ENCODE results near the gene RABL6.
"Not testable (repeated sequence)": the region's sequence is repeated elsewhere in the genome, so short reads cannot be mapped to it uniquely, and the experiment has no call there.

Gene RABL6

DNA sequence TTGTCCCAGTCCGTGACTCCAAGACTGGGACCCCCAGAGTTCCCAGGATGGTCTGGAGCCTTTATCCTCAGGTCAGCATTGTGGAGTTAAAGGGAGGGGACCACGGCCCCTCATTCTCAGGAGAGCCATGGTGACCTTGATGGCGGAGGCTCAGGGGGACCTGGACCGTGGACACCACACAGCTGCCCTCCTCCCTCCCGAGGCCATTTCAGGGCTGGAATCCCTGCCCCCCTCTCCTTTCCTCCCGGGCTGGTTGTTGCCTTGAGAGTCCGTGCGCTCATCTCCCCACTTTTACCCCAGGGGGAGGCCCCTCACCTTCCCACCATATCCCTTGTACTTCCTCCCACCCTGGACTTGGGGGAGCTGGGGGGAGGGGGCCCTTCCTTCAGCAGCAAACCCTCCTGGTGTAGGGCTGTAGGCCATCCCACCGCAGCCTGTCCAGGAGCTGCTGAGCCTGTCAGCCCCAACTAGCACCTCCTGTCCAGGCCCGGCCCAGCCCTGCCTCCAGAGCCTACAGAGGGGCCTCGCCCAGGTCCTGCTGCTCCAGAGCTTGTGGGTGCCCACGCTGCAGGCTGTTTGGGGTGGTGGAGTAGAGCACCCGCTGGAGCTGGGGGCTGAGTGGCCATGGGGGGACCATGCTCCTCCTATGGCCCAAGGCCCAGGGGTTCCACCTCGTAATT is 20.2 kb downstream of the RABL6 start:
- Histone ChIP-seq H3K27me3 (ENCODE audit: control insufficient read depth, insufficient read depth, low read length) (no peaks in the 10 kb centered on the region), H3K4me1 (ENCODE audit: control insufficient read depth, insufficient read depth, low read length) (no peaks in the 10 kb centered on the region), H3K4me3 (ENCODE audit: low read depth, low read length) (no peak overlapping the region), H3K36me3 (ENCODE audit: control insufficient read depth, insufficient read depth, low read length) (peaks cover 65% of the 10 kb centered on the region), H3K9ac (ENCODE audit: low read depth, low read length) (no peak overlapping the region), H3K9me3 (ENCODE audit: control insufficient read depth, insufficient read depth, low read length) (no peaks in the 10 kb centered on the region)

DNA sequence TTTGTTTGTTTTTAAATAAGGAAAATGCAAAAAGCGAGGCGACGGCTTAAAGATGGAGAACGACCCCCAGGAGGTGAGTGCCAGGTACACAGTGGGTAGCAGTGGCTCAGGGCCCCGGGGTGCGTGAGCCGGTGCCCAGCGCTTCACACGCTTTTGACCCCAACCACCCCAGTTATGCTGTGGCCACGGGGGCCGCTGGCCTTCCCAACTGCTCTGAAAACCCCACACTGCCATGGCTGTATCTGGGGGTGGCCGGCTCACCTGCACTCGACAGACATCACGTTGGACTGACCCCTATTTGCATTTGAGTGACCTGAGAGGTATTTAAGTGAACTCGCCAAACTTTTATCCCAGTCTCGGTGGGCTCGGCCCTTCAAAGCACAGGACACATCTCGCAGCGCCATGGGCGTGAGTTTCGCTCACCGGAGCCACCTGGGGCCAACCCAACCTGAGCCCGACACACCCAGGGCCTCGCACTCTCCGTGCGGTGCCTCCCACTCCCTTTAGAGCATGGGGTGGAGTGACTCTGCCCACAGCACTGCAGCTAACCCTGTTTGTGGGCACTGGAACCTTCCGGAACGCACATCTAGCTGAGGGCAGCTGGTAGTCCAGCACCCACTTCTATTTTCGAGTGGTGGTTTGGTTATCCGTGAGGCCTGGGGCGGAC is 20.9 kb downstream of the RABL6 start:
- Histone ChIP-seq H3K27me3 (ENCODE audit: control insufficient read depth, insufficient read depth, low read length) (no peaks in the 10 kb centered on the region), H3K4me1 (ENCODE audit: control insufficient read depth, insufficient read depth, low read length) (no peaks in the 10 kb centered on the region), H3K9me3 (ENCODE audit: control insufficient read depth, insufficient read depth, low read length) (no peaks in the 10 kb centered on the region), H3K4me3 (ENCODE audit: low read depth, low read length) (no peak overlapping the region), H3K36me3 (ENCODE audit: control insufficient read depth, insufficient read depth, low read length) (peaks cover 61% of the 10 kb centered on the region), H3K9ac (ENCODE audit: low read depth, low read length) (no peak overlapping the region)

DNA sequence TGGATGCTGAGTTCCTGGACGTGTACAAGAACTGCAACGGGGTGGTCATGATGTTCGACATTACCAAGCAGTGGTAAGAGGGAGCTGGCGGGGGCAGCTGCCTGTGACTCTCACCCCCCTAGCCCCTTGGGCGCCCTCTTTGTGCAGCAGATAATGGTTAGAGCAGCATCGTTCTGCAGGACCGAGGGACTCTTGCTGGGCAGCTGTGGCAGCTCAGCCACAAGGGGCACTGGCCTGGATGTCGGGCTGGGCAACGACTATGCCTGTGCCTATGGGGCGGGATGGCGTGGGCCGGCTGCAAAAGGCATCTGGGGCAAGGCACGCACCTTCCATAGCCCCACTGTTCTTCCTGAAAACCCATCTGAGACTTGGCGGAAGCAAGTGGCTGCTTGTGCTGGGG is 21.7 kb downstream of the RABL6 start:
- H3K9ac ChIP-seq (ENCODE audit: low read depth, low read length): no peak overlapping the region
- H3K4me1 ChIP-seq (ENCODE audit: control insufficient read depth, insufficient read depth, low read length): no peaks in the 10 kb centered on the region
- peaks cover 58% of the 10 kb centered on the region for H3K36me3 ChIP-seq (ENCODE audit: control insufficient read depth, insufficient read depth, low read length)
- no peak overlapping the region for H3K4me3 ChIP-seq (ENCODE audit: low read depth, low read length)
- no peaks in the 10 kb centered on the region for H3K9me3 ChIP-seq (ENCODE audit: control insufficient read depth, insufficient read depth, low read length)
- H3K27me3 ChIP-seq (ENCODE audit: control insufficient read depth, insufficient read depth, low read length): no peaks in the 10 kb centered on the region

DNA sequence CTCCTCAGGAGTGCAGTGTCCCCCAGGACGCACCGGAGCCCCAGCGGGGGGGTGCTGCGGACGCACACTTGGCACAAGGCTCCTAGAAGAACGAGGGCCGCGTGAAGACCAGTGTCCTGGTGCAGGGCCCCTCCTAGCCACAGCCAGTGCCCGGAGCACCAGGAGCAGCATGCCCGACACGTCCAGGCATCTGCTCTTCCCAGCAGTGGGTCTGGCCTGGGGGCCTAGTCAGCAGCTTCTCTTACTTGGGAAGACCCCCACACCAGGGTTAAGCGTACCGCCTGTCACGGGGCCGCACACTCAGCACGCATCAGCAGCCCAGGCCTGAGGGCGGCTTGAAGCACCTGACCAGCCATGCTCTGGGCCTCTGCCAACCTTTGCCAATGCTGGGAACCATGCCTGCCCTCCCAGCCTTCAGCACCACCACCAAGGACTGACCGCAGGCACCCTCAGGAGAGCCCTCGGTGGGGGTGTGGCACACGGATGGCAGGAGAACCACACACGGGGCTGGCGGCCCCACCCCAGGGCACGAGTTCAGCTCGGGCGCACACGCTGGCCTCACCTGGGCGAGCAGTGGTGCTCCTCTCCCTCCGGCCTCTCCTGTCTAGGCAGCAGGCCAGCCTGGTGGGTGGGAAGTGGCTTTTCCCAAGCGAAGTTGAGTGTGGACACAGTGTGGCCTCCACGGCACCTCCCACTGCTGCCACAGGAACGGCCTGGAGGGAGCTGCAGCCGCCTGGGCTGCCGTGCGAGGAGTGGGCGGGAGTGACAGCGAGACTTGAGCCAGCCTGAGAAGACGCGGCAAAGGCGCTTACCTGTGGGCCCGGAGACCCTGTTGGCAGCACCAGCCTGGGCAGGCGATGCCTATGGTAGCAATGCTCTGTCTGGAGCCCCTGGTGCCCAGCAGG is 22.5 kb downstream of the RABL6 start:
- no peaks in the 10 kb centered on the region for H3K9me3 ChIP-seq (ENCODE audit: control insufficient read depth, insufficient read depth, low read length)
- no peak overlapping the region for H3K4me3 ChIP-seq (ENCODE audit: low read depth, low read length)
- H3K36me3 ChIP-seq (ENCODE audit: control insufficient read depth, insufficient read depth, low read length): peaks cover 54% of the 10 kb centered on the region
- H3K27me3 ChIP-seq (ENCODE audit: control insufficient read depth, insufficient read depth, low read length): no peaks in the 10 kb centered on the region
- H3K9ac ChIP-seq (ENCODE audit: low read depth, low read length): no peak overlapping the region
- H3K4me1 ChIP-seq (ENCODE audit: control insufficient read depth, insufficient read depth, low read length): no peaks in the 10 kb centered on the region

DNA sequence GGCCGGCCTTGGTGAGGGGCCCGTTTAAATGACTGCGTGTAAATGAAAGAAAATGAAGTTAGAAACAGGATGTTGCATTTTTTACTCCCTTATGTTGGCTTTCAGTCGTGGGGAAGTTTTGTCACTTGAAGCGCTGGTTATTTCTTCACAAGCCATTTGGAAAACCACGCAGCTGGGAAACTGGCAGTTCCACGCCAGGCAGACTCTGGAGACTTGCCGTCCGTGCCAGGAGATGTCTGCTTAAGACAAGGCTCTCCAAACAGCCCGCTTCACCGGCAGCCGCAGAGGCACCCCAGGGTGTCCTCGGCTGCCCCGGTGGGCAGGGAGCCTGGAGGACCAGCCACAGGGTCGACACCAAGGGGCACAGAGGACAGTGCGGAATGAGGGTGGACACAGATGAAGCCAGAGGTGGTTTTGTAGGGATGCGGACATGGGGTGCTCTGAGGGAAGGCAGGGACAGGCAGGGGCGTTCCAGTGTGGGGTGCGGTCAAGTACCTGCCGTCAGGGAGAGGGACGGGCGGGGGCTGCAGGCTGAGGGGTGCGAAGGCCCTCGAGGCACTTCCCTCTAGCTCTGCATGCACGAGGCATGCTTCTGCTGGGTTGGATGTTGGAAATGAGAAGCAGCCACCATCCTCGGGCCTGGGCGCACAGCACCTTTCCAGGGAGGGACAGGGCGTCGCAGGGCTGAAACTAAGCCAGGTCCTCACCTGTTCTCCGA is 23.4 kb downstream of the RABL6 start:
- no peaks in the 10 kb centered on the region for H3K4me1 ChIP-seq (ENCODE audit: control insufficient read depth, insufficient read depth, low read length)
- peaks cover 46% of the 10 kb centered on the region for H3K36me3 ChIP-seq (ENCODE audit: control insufficient read depth, insufficient read depth, low read length)
- H3K4me3 ChIP-seq (ENCODE audit: low read depth, low read length): no peak overlapping the region
- H3K9me3 ChIP-seq (ENCODE audit: control insufficient read depth, insufficient read depth, low read length): no peaks in the 10 kb centered on the region
- no peak overlapping the region for H3K9ac ChIP-seq (ENCODE audit: low read depth, low read length)
- no peaks in the 10 kb centered on the region for H3K27me3 ChIP-seq (ENCODE audit: control insufficient read depth, insufficient read depth, low read length)

DNA sequence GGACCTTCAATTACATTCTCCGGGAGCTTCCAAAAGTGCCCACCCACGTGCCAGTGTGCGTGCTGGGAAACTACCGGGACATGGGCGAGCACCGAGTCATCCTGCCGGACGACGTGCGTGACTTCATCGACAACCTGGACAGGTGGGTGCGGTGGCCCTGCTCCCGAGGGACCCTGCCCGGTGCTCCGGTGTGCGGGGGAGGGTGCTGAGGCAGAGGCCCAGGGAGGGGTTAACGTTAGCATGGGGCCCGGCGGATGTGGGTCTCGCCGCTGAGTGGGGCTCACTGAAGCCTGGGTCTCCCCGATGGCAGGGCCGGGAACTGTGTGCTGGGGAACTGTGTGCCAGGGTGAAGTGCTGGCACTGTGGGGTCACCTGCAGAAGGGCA is 24.0 kb downstream of the RABL6 start:
- H3K9me3 ChIP-seq (ENCODE audit: control insufficient read depth, insufficient read depth, low read length): no peaks in the 10 kb centered on the region
- no peaks in the 10 kb centered on the region for H3K27me3 ChIP-seq (ENCODE audit: control insufficient read depth, insufficient read depth, low read length)
- no peaks in the 10 kb centered on the region for H3K4me1 ChIP-seq (ENCODE audit: control insufficient read depth, insufficient read depth, low read length)
- no peak overlapping the region for H3K4me3 ChIP-seq (ENCODE audit: low read depth, low read length)
- no peak overlapping the region for H3K9ac ChIP-seq (ENCODE audit: low read depth, low read length)
- H3K36me3 ChIP-seq (ENCODE audit: control insufficient read depth, insufficient read depth, low read length): peaks cover 44% of the 10 kb centered on the region

DNA sequence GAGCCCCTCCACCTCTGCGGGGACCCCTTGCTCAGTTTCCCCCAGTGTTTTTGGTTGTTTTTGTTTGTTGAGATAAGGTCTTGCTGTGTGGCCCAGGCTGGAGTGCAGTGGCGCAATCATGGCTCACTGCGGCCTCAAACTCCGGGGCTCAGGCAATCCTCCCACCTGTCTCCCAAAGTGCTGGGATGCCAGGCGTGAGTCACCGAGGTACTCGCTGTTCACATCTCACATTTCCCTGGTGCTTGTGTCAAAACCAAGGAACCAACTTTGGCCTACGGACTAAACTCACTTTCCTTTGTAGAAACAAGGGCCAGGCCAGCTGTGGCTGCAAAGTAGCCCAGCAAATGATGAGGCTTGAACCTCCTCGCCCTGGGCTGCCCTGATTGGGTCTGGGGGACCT is 24.8 kb downstream of the RABL6 start:
- Histone ChIP-seq H3K9me3 (ENCODE audit: control insufficient read depth, insufficient read depth, low read length) (no peaks in the 10 kb centered on the region), H3K9ac (ENCODE audit: low read depth, low read length) (no peak overlapping the region), H3K4me1 (ENCODE audit: control insufficient read depth, insufficient read depth, low read length) (no peaks in the 10 kb centered on the region), H3K27me3 (ENCODE audit: control insufficient read depth, insufficient read depth, low read length) (no peaks in the 10 kb centered on the region), H3K4me3 (ENCODE audit: low read depth, low read length) (no peak overlapping the region), H3K36me3 (ENCODE audit: control insufficient read depth, insufficient read depth, low read length) (peaks cover 42% of the 10 kb centered on the region)

DNA sequence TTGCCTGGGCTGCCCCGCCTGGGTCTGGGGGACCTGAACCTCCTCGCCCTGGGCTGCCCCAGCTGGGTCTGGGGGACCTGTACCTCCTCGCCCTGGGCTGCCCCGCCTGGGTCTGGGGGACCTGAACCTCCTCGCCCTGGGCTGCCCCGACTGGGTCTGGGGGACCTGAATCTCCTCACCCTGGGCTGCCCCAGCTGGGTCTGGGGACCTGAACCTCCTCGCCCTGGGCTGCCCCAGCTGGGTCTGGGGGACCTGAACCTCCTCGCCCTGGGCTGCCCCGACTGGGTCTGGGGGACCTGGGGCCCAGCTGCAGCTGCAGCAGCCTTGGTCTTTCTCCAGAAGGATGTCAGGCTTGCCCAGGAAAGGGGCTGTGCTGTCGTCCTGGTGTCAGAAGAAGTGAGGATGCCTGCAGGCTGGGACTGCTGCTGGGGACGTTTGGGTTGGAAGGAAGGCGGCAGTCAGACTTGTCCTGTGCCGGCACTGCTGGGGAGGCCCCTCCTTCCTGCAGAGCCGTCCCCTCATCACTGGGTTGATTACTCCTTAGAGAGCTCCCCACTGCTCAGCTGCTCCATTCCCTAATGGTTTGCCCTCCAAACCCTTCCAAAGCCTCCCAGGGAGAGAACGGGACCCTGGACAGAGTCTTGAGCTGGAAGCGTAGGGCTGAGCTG is 25.8 kb downstream of the RABL6 start:
- not testable (repeated sequence) for H3K27me3 ChIP-seq (ENCODE audit: control insufficient read depth, insufficient read depth, low read length); H3K9me3 ChIP-seq (ENCODE audit: control insufficient read depth, insufficient read depth, low read length); H3K9ac ChIP-seq (ENCODE audit: low read depth, low read length); H3K4me1 ChIP-seq (ENCODE audit: control insufficient read depth, insufficient read depth, low read length); H3K4me3 ChIP-seq (ENCODE audit: low read depth, low read length)
- peaks cover 51% of the 10 kb centered on the region for H3K36me3 ChIP-seq (ENCODE audit: control insufficient read depth, insufficient read depth, low read length)

DNA sequence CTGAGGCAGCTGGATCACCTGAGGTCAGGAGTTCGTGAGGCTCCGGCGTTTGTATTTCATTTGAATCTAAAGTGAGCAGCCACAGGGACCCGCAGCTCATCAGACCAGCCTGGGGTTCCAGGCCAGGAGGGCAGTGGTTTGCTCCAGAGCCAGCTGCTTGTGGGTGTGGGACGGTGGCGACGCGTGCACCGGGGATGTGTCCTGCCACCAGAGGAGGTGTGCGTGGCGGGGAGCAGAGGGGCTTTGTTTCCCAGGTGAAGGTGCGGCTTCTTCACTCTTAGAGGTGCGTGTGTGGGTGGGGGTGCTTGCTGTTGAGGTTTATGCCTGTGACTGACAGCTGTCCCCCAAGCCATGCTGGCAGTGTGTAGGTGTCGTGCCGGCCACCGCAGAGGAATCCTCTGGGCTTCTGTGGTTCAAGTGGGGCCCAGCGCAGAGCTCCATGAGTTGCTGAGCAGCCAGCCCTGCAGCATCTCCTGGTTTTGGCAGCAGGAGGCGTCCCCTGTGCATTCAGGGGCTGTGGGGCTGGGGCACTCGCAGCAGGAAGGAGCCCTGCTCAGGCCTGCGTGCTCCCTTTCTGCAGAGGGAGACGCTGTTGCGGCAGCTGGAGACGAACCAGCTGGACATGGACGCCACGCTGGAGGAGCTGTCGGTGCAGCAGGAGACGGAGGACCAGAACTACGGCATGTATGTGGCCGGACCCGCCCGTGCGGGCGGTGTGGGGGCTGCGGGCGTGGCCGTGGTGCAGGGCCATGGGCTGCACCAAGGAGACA is 27.6 kb downstream of the RABL6 start:
- Histone ChIP-seq H3K27me3 (ENCODE audit: control insufficient read depth, insufficient read depth, low read length) (no peaks in the 10 kb centered on the region), H3K9ac (ENCODE audit: low read depth, low read length) (no peak overlapping the region), H3K36me3 (ENCODE audit: control insufficient read depth, insufficient read depth, low read length) (peaks cover 42% of the 10 kb centered on the region), H3K4me3 (ENCODE audit: low read depth, low read length) (no peak overlapping the region), H3K4me1 (ENCODE audit: control insufficient read depth, insufficient read depth, low read length) (no peaks in the 10 kb centered on the region), H3K9me3 (ENCODE audit: control insufficient read depth, insufficient read depth, low read length) (no peaks in the 10 kb centered on the region)

DNA sequence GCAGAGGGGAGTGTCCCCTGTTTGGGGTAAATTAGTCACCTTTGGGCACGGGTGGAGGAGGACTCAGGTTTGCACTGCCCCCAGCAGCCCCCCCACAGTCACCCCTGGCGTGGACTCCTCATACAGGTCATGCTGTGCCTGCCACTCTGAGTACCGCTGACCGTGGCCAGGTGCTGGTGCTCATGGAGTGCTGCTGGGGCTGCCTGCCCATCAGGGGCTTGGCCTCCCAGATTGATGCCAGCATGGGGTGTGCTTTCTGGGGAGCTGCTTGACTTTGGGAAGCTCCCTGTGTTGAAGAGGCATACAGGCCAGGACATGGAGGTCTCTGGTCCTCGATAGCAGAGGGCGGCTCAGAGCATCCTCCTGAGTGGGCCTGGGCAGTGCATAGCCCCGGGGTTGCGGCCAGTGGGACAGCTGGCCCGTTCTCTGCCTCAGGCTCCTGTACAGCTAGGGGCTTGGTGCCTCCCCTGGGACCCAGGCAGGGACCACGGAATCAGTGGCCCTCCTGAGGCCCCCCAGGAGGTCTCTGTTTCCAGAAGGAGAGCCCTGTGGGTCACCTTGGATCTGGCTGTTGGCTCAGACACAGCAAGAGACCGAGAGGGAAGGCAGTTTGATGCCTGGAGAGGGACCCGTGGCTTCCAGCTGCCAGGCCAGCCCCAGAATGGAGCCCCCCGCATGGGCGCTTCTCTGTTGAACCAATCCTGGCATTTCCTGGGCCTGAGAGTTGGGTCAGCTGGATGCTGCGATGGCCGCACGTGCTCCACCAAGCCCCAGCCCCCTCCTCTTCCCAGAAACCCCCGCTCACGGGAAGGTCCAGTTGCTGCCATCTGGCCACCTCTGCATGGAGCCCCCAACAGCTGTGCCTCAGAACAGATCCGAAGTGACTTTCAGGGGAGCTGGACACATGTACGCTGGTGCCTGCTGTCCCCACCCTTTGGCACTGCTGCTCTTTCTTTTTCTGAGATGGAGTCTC is 28.5 kb downstream of the RABL6 start:
- no peaks in the 10 kb centered on the region for H3K9me3 ChIP-seq (ENCODE audit: control insufficient read depth, insufficient read depth, low read length)
- H3K4me3 ChIP-seq (ENCODE audit: low read depth, low read length): no peak overlapping the region
- no peaks in the 10 kb centered on the region for H3K4me1 ChIP-seq (ENCODE audit: control insufficient read depth, insufficient read depth, low read length)
- no peak overlapping the region for H3K9ac ChIP-seq (ENCODE audit: low read depth, low read length)
- H3K36me3 ChIP-seq (ENCODE audit: control insufficient read depth, insufficient read depth, low read length): peaks cover 35% of the 10 kb centered on the region
- no peaks in the 10 kb centered on the region for H3K27me3 ChIP-seq (ENCODE audit: control insufficient read depth, insufficient read depth, low read length)

Measured in iPS-15b (cell line).